ENCODE measurements around the gene RBP3. TPM values are rescaled to one million over a fixed set of nuclear protein-coding genes. Genes with fewer than 3 reads are reported as not detected.

The RBP3 gene
- total and polyA plus RNA-seq, 2 donors from 2014 or later: not detected

DNA sequence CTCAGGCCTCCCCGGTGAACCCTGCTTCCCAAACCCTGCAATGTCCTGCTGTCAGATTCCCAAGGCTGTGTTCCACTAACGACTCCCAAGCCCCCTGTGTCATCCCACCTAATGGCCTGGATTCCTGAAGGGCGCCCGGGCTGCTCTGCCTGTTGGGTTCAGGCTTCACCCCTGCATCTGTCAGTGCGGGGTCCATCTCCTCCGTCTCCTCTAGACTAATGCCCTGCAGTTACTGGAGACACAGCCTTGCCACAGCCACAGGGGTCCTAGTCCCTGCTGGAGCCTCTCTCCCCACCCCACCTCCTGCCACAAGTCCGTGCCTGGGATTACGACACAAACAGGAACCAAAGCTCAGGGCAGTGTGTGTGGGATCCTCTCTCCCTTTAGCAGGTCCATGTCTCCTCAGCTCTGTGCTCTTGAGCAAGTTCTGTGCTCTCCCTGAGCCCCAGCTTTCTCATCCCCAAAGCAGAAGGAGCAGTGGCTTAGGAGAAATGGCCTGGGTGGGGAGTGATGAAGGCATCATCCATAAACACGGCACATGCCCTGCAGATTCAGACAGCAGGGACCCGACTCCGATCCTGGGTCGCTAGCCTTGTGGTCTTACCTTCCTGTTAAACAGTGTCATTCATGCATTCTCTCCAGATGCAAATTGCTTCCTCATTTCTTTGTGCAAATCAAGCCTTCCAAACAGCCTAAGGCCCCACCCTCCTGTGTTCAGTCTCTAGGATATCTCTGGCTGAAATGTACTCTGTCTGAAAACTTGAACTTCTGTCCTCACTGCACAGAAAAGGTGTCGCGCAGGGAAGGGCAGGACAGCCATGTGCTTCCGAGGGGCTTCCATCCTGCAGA is 8.2 kb upstream of the RBP3 start:
- FAIRE-seq (no peak), DNase-seq (peak in 1 of 5 donors; percentile 49)
- intact Hi-C loops (cut with DNase I): no loop called here
- H3K4me1 ChIP-seq (ENCODE audit: control insufficient read depth in 2 of 3, insufficient read depth in 2 of 3, low read depth in 1 of 3, low read length in 3 of 3): no peaks in the 10 kb centered on the region
- H3K27ac ChIP-seq (ENCODE audit: low read depth in 2 of 2, low read length in 2 of 2): no peak overlapping the region
- no peaks in the 10 kb centered on the region for H3K27me3 ChIP-seq (ENCODE audit: control insufficient read depth, insufficient read depth, low read length)
- no peaks in the 10 kb centered on the region for H3K9me3 ChIP-seq (ENCODE audit: control insufficient read depth in 2 of 3, insufficient read depth in 1 of 3, low read length in 3 of 3)
- no peak overlapping the region for H3K9ac ChIP-seq (ENCODE audit: low read length in 3 of 3)
- H3K36me3 ChIP-seq (ENCODE audit: control insufficient read depth in 2 of 3, insufficient read depth in 3 of 3, low read length in 3 of 3): no peaks in the 10 kb centered on the region
- H3K4me3 ChIP-seq (ENCODE audit: low read length in 3 of 3): no peak overlapping the region
- TF ChIP-seq, protein P1, sequence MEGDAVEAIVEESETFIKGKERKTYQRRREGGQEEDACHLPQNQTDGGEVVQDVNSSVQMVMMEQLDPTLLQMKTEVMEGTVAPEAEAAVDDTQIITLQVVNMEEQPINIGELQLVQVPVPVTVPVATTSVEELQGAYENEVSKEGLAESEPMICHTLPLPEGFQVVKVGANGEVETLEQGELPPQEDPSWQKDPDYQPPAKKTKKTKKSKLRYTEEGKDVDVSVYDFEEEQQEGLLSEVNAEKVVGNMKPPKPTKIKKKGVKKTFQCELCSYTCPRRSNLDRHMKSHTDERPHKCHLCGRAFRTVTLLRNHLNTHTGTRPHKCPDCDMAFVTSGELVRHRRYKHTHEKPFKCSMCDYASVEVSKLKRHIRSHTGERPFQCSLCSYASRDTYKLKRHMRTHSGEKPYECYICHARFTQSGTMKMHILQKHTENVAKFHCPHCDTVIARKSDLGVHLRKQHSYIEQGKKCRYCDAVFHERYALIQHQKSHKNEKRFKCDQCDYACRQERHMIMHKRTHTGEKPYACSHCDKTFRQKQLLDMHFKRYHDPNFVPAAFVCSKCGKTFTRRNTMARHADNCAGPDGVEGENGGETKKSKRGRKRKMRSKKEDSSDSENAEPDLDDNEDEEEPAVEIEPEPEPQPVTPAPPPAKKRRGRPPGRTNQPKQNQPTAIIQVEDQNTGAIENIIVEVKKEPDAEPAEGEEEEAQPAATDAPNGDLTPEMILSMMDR (IDR thresholded peaks at IDR 0.05; ENCODE audit: borderline replicate concordance, extremely low read depth, insufficient read depth): no peak

DNA sequence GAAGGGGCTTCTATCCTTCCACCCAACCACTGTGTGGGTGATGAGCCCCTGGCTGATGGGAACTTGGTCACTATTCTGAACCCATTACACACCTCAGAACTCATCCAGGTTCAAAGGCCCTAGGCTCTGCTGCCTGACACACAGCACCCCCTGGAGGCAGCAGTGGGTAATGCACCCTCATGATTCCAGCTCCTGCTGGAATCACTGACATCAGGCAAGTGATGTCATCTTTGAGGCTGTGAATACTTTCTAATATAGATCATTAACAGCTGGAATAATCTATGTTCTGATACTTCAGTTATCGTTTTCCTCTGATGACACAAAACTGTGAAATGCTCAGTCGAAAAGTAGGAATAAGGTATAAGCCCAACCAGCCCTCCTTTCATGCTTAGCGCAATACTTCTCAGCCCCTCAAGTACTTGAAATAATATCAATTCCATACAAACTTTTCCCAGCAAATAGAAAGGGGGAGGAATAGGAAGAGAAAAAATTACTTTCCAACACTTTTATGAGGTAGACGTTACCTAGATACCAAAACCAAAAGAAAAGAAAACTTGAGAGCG is 7.5 kb upstream of the RBP3 start:
- H3K36me3 ChIP-seq (ENCODE audit: control insufficient read depth in 2 of 3, insufficient read depth in 3 of 3, low read length in 3 of 3): no peaks in the 10 kb centered on the region

GRCh38 chr10:47344996-47345870 is 2.9 kb upstream of the RBP3 start:
- Histone ChIP-seq H3K36me3 (ENCODE audit: control insufficient read depth in 2 of 3, insufficient read depth in 3 of 3, low read length in 3 of 3) (no peaks in the 10 kb centered on the region), H3K9ac (ENCODE audit: low read length in 3 of 3) (no peak overlapping the region), H3K27me3 (ENCODE audit: control insufficient read depth, insufficient read depth, low read length) (no peaks in the 10 kb centered on the region), H3K4me1 (ENCODE audit: control insufficient read depth in 2 of 3, insufficient read depth in 2 of 3, low read depth in 1 of 3, low read length in 3 of 3) (no peaks in the 10 kb centered on the region), H3K9me3 (ENCODE audit: control insufficient read depth in 2 of 3, insufficient read depth in 1 of 3, low read length in 3 of 3) (no peaks in the 10 kb centered on the region), H3K27ac (ENCODE audit: low read depth in 2 of 2, low read length in 2 of 2) (no peak overlapping the region), H3K4me3 (ENCODE audit: low read length in 3 of 3) (no peak overlapping the region)
- intact Hi-C loops (cut with DNase I): no loop called here
- DNase-seq (peak in 1 of 5 donors; percentile 14), FAIRE-seq (no peak)
- TF ChIP-seq, protein P1 (IDR thresholded peaks at IDR 0.05; ENCODE audit: borderline replicate concordance, extremely low read depth, insufficient read depth): no peak

More for the DNA sequence above, 7.5 kb upstream of the RBP3 start:
- TF ChIP-seq, protein P1 (IDR thresholded peaks at IDR 0.05; ENCODE audit: borderline replicate concordance, extremely low read depth, insufficient read depth): peak; percentile 80
- Histone ChIP-seq H3K27ac (ENCODE audit: low read depth in 2 of 2, low read length in 2 of 2) (no peak overlapping the region), H3K9ac (ENCODE audit: low read length in 3 of 3) (no peak overlapping the region), H3K9me3 (ENCODE audit: control insufficient read depth in 2 of 3, insufficient read depth in 1 of 3, low read length in 3 of 3) (no peaks in the 10 kb centered on the region), H3K27me3 (ENCODE audit: control insufficient read depth, insufficient read depth, low read length) (no peaks in the 10 kb centered on the region), H3K4me1 (ENCODE audit: control insufficient read depth in 2 of 3, insufficient read depth in 2 of 3, low read depth in 1 of 3, low read length in 3 of 3) (no peaks in the 10 kb centered on the region), H3K4me3 (ENCODE audit: low read length in 3 of 3) (no peak overlapping the region)
- FAIRE-seq: no peak
- DNase-seq: peak; percentile 53 to 79 (median 64)
- intact Hi-C loops (cut with DNase I): no loop called here

Data from kidney (tissue), 14 donors.